Measurements from ENCODE around the gene CBFA2T2. TPM values are rescaled to one million over a fixed set of nuclear protein-coding genes. Genes with fewer than 3 reads are reported as not detected.

The CBFA2T2 gene
- polyA plus RNA-seq, 1 donor (not counting 4 experiments of a cell fraction or from before 2014, with no cell fraction given): 6.8 TPM

GRCh38 chr20:33537608-33538007 lies 47.7 kb downstream of the CBFA2T2 start:
- Histone ChIP-seq H3K9me1 (ENCODE audit: control insufficient read depth, extremely low read depth, insufficient read depth, low read length) (no peaks in the 10 kb centered on the region), H4K20me1 (ENCODE audit: control insufficient read depth, extremely low read depth, insufficient read depth, low read length) (no peaks in the 10 kb centered on the region), H3K79me2 (ENCODE audit: control insufficient read depth, insufficient read depth, low read length) (peaks cover 3% of the 10 kb centered on the region), H2AFZ (ENCODE audit: control insufficient read depth, low read length) (no peak overlapping the region), H3K27ac (ENCODE audit: control insufficient read depth, insufficient read depth, low read length) (no peak overlapping the region), H3K9me3 (ENCODE audit: control insufficient read depth, low read depth, low read length) (no peaks in the 10 kb centered on the region), H3K4me2 (ENCODE audit: control insufficient read depth, extremely low read depth, insufficient read depth, low read depth, low read length) (no peak overlapping the region), H3K36me3 (ENCODE audit: control insufficient read depth in 2 of 2, extremely low read depth in 1 of 2, insufficient read depth in 2 of 2, low read length in 2 of 2) (no peaks in the 10 kb centered on the region), H3K27me3 (ENCODE audit: control insufficient read depth, extremely low read depth, insufficient read depth, low read length) (no peaks in the 10 kb centered on the region), H3K4me3 (ENCODE audit: control insufficient read depth in 2 of 3, extremely low read depth in 1 of 3, insufficient read depth in 2 of 3, low read depth in 1 of 3, low read length in 3 of 3) (no peak overlapping the region), H3K9ac (ENCODE audit: control insufficient read depth, extremely low read depth, insufficient read depth, low read length) (no peak overlapping the region), H3K4me1 (ENCODE audit: control insufficient read depth, extremely low read depth, insufficient read depth, low read length) (no peaks in the 10 kb centered on the region)
- dilution Hi-C loops (cut with MboI; ENCODE audit: extremely low pct_ligation_motif_present, low sequenced_read_pairs): no loop called here
- TF ChIP-seq, protein P1, sequence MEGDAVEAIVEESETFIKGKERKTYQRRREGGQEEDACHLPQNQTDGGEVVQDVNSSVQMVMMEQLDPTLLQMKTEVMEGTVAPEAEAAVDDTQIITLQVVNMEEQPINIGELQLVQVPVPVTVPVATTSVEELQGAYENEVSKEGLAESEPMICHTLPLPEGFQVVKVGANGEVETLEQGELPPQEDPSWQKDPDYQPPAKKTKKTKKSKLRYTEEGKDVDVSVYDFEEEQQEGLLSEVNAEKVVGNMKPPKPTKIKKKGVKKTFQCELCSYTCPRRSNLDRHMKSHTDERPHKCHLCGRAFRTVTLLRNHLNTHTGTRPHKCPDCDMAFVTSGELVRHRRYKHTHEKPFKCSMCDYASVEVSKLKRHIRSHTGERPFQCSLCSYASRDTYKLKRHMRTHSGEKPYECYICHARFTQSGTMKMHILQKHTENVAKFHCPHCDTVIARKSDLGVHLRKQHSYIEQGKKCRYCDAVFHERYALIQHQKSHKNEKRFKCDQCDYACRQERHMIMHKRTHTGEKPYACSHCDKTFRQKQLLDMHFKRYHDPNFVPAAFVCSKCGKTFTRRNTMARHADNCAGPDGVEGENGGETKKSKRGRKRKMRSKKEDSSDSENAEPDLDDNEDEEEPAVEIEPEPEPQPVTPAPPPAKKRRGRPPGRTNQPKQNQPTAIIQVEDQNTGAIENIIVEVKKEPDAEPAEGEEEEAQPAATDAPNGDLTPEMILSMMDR (optimal IDR thresholded peaks at IDR 0.05 in 1 of 3, IDR thresholded peaks at IDR 0.05 in 1 of 3, conservative IDR thresholded peaks at IDR 0.05 in 1 of 3; ENCODE audit: extremely low read depth in 1 of 3, insufficient read depth in 2 of 3, low read length in 3 of 3): no peak
- DNase-seq (ENCODE audit: low read depth, low spot score): no peak
- no peak for FAIRE-seq

DNA sequence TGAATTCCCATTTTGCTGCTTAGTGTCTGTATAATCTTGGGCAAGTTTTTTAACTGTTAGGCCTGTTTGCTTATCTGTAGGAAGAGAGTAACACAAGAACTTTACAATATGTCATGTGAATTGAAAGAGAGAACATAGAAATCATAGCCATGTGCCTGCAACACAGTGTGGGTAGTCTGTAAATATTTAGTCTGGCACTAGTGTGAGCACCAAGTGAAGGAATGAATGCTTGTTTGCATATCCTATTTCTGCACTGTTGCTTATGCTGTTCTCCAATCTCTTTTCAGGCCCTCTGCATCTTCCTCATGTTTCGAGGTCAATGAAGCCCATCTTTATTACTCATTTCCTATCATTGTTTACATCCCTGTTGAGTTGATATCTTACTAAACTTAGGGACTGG lies 49.2 kb downstream of the CBFA2T2 start:
- Histone ChIP-seq H3K9me3 (ENCODE audit: control insufficient read depth, low read depth, low read length) (no peaks in the 10 kb centered on the region), H3K4me3 (ENCODE audit: control insufficient read depth in 2 of 3, extremely low read depth in 1 of 3, insufficient read depth in 2 of 3, low read depth in 1 of 3, low read length in 3 of 3) (no peak overlapping the region), H3K9me1 (ENCODE audit: control insufficient read depth, extremely low read depth, insufficient read depth, low read length) (no peaks in the 10 kb centered on the region), H3K27me3 (ENCODE audit: control insufficient read depth, extremely low read depth, insufficient read depth, low read length) (no peaks in the 10 kb centered on the region), H3K4me1 (ENCODE audit: control insufficient read depth, extremely low read depth, insufficient read depth, low read length) (no peaks in the 10 kb centered on the region), H3K36me3 (ENCODE audit: control insufficient read depth in 2 of 2, extremely low read depth in 1 of 2, insufficient read depth in 2 of 2, low read length in 2 of 2) (no peaks in the 10 kb centered on the region), H2AFZ (ENCODE audit: control insufficient read depth, low read length) (no peak overlapping the region), H3K27ac (ENCODE audit: control insufficient read depth, insufficient read depth, low read length) (no peak overlapping the region), H4K20me1 (ENCODE audit: control insufficient read depth, extremely low read depth, insufficient read depth, low read length) (no peaks in the 10 kb centered on the region), H3K4me2 (ENCODE audit: control insufficient read depth, extremely low read depth, insufficient read depth, low read depth, low read length) (no peak overlapping the region), H3K9ac (ENCODE audit: control insufficient read depth, extremely low read depth, insufficient read depth, low read length) (no peak overlapping the region), H3K79me2 (ENCODE audit: control insufficient read depth, insufficient read depth, low read length) (no peaks in the 10 kb centered on the region)
- no peak for FAIRE-seq
- no peak for TF ChIP-seq EZH2 (IDR thresholded peaks at IDR 0.05; ENCODE audit: low read length)
- TF ChIP-seq, protein P1 (optimal IDR thresholded peaks at IDR 0.05 in 1 of 3, IDR thresholded peaks at IDR 0.05 in 1 of 3, conservative IDR thresholded peaks at IDR 0.05 in 1 of 3; ENCODE audit: extremely low read depth in 1 of 3, insufficient read depth in 2 of 3, low read length in 3 of 3): no peak
- DNase-seq (ENCODE audit: low read depth, low spot score): no peak
- dilution Hi-C loops (cut with MboI; ENCODE audit: extremely low pct_ligation_motif_present, low sequenced_read_pairs): no loop called here

All from keratinocyte (primary cell).